Liver (tissue), 9 donors: ENCODE data around the gene COG7. TPM values are rescaled to one million over a fixed set of nuclear protein-coding genes. Genes with fewer than 3 reads are reported as not detected.

Experiments
- DNase-seq: peaks from one replicate; pipeline ENCODE4 v3.0.0-alpha.2; 2017; ENCODE audit warnings: low spot score
- H3K27ac ChIP-seq, 2 donors: one replicate each; pipeline ENCODE4 v1.7.0; 2013; ENCODE audit warnings: inconsistent platforms in 2 of 2, low read length in 2 of 2, control low read depth in 1 of 2, low read depth in 1 of 2, mild to moderate bottlenecking in 1 of 2
- H3K27me3 ChIP-seq, 4 donors: one replicate each; pipeline versions ENCODE4 v1.6.1 to v1.7.0; 2013; ENCODE audit warnings: low read length in 3 of 4, inconsistent platforms in 1 of 4, mild to moderate bottlenecking in 1 of 4, moderate library complexity in 1 of 4; ENCODE audit not compliant: control insufficient read depth in 4 of 4, insufficient read depth in 4 of 4
- H3K36me3 ChIP-seq, 4 donors: one replicate each; pipeline versions ENCODE4 v1.6.1 to v1.7.0; 2013; ENCODE audit warnings: low read length in 3 of 4, mild to moderate bottlenecking in 3 of 4, low read depth in 1 of 4, moderate library complexity in 1 of 4; ENCODE audit not compliant: control insufficient read depth in 4 of 4, insufficient read depth in 3 of 4
- H3K4me1 ChIP-seq, 4 donors: one replicate each; pipeline versions ENCODE4 v1.6.1 to v1.7.0; 2013; ENCODE audit warnings: low read length in 3 of 4, mild to moderate bottlenecking in 3 of 4, moderate library complexity in 1 of 4; ENCODE audit not compliant: control insufficient read depth in 4 of 4, insufficient read depth in 4 of 4
- H3K4me3 ChIP-seq, 3 donors: one replicate each; pipeline versions ENCODE4 v1.6.1 to v1.7.0; 2013; ENCODE audit warnings: low read length in 3 of 3, control low read depth in 1 of 3, low read depth in 1 of 3, mild to moderate bottlenecking in 1 of 3
- H3K9ac ChIP-seq, 2 donors: one replicate each; pipeline ENCODE4 v1.7.0; 2013; ENCODE audit warnings: low read length in 2 of 2, mild to moderate bottlenecking in 2 of 2, moderate library complexity in 2 of 2, control low read depth in 1 of 2, low read depth in 1 of 2
- H3K9me3 ChIP-seq, 4 donors: one replicate each; pipeline versions ENCODE4 v1.6.1 to v1.7.0; 2013; ENCODE audit warnings: low read length in 3 of 4; ENCODE audit not compliant: control insufficient read depth in 4 of 4
- CTCF ChIP-seq: fragments of 150-350 bp; IDR thresholded peaks from 2 replicates; pipeline ENCODE4 v1.5.1; 2017; ENCODE audit warnings: improper control_type of control experiment, low read depth, low read length; ENCODE audit not compliant: missing input control
- EGR1 ChIP-seq, 2 donors: IDR thresholded peaks; 2 replicates each; pipeline ENCODE4 v1.6.1; 2016 to 2018; ENCODE audit warnings: antibody characterized with exemption in 2 of 2, low read depth in 2 of 2
- FOXA1 ChIP-seq: IDR thresholded peaks from 2 replicates; pipeline ENCODE4 v1.6.1; 2016; ENCODE audit warnings: antibody characterized with exemption
- FOXA2 ChIP-seq: IDR thresholded peaks from 2 replicates; pipeline ENCODE4 v1.6.1; 2016; ENCODE audit warnings: antibody characterized with exemption
- HNF4A ChIP-seq, 2 donors: conservative IDR thresholded peaks; 2 replicates each; pipeline ENCODE4 v1.6.1; 2016; ENCODE audit warnings: antibody characterized with exemption in 2 of 2, mild to moderate bottlenecking in 2 of 2
- HNF4G ChIP-seq: IDR thresholded peaks from 2 replicates; pipeline ENCODE4 v1.6.1; 2016; ENCODE audit warnings: antibody characterized with exemption
- JUND ChIP-seq, 2 donors: IDR thresholded peaks; 2 replicates each; pipeline ENCODE4 v1.6.1; 2016; ENCODE audit warnings: antibody characterized with exemption in 2 of 2
- RAD21 ChIP-seq, 2 donors: IDR thresholded peaks; 2 replicates each; pipeline ENCODE4 v1.6.1; 2016; ENCODE audit warnings: antibody characterized with exemption in 2 of 2, mild to moderate bottlenecking in 2 of 2
- REST ChIP-seq: IDR thresholded peaks from 2 replicates; pipeline ENCODE4 v1.6.1; 2016; ENCODE audit warnings: antibody characterized with exemption, mild to moderate bottlenecking
- RXRA ChIP-seq, 2 donors: IDR thresholded peaks; 2 replicates each; pipeline ENCODE4 v1.6.1; 2017 to 2018; ENCODE audit warnings: antibody characterized with exemption in 2 of 2, mild to moderate bottlenecking in 1 of 2
- TAF1 ChIP-seq: conservative IDR thresholded peaks from 2 replicates; pipeline ENCODE4 v1.6.1; 2016; ENCODE audit warnings: antibody characterized with exemption, mild to moderate bottlenecking
- ZBTB33 ChIP-seq: IDR thresholded peaks from 2 replicates; pipeline ENCODE4 v1.6.1; 2016; ENCODE audit warnings: antibody characterized with exemption
- WGBS: extraction: QIAGEN DNeasy Blood & Tissue Kit; methylation state at CpG from one replicate; pipeline ENCODE4 v1.1.7; 2013; 5-methylcytosine and 5-hydroxymethylcytosine counted together
- polyA plus RNA-seq, 2 donors: library from polyadenylated mRNA; stranded (reverse) in 1 of 2; unstranded in 1 of 2; fragments of 200-250 nt in 1 of 2; fragments of >200 nt in 1 of 2; fragmentation: Nextera tagmentation in 1 of 2; extraction: Ambion mirVana in 1 of 2; gene quantifications; one replicate each; pipeline versions ENCODE4 v1.2.1 to v1.2.3, GENCODE V29; 2013 to 2015
- total RNA-seq, 2 donors: library from RNA; depleted of rRNA; stranded (reverse); fragments of >200 nt; gene quantifications; one replicate each; pipeline ENCODE4 v1.2.3, GENCODE V29; 2014
- donor health status: healthy.
- donor health status: healthy.
- donor health status: healthy.
- donor health status: healthy.
- donor health status: healthy.

COG7 gene
- total and polyA plus RNA-seq, 4 donors, result 5.1 to 11.4 (median 6.6) TPM

- TF ChIP-seq REST, result no peak
Measured at GRCh38 chr16:23436951-23437350, 16.0 kb downstream of the COG7 start (continued).

GRCh38 chr16:23435500-23435899 is 17.5 kb downstream of the COG7 start:
- no peaks in the 10 kb centered on the region for H3K4me1 ChIP-seq
- TF ChIP-seq RXRA (IDR thresholded peaks at IDR 0.05), result no peak
- TF ChIP-seq RAD21 (IDR thresholded peaks at IDR 0.05), result peak; percentile 49 to 69
- peak; percentile 58 for TF ChIP-seq CTCF
- no peak for TF ChIP-seq ZBTB33
- H3K9me3 ChIP-seq, result no peaks in the 10 kb centered on the region
- H3K27ac ChIP-seq, result no peak overlapping the region
- 48% methylated on average over 6 of the region's 6 CpGs for whole genome bisulfite sequencing
- H3K4me3 ChIP-seq, result no peak overlapping the region
- no peaks in the 10 kb centered on the region for H3K27me3 ChIP-seq
- DNase-seq, result peak; percentile 73
- peaks cover 7 to 23% (median 21%) of the 10 kb centered on the region in 4 donors for H3K36me3 ChIP-seq
- H3K9ac ChIP-seq, result no peak overlapping the region

GRCh38 chr16:23434380-23434779 is 18.6 kb downstream of the COG7 start:
- no peak overlapping the region for H3K27ac ChIP-seq
- DNase-seq, result peak; percentile 34
- 27% methylated on average over 6 of the region's 6 CpGs for WGBS
- H3K9ac ChIP-seq, result no peak overlapping the region
- H3K4me3 ChIP-seq, result no peak overlapping the region
- no peaks in the 10 kb centered on the region for H3K4me1 ChIP-seq
- H3K36me3 ChIP-seq, result peaks cover 8 to 28% (median 19%) of the 10 kb centered on the region in 4 donors
- H3K27me3 ChIP-seq, result no peaks in the 10 kb centered on the region
- TF ChIP-seq FOXA1 (no peak), EGR1 (IDR thresholded peaks at IDR 0.05; ENCODE audit: low read depth in 2 of 2) (no peak), JUND (IDR thresholded peaks at IDR 0.05) (no peak), RAD21 (IDR thresholded peaks at IDR 0.05) (peak; percentile 90 to 91), TAF1 (no peak), FOXA2 (no peak), HNF4A (conservative IDR thresholded peaks at IDR 0.05) (no peak), HNF4G (no peak), CTCF (peak; percentile 80)
- no peaks in the 10 kb centered on the region for H3K9me3 ChIP-seq
